GM18511 (cell line): ENCODE measurements around the gene DDX54.

Source experiments
- ATAC-seq: cut with Tn5 transposase; IDR thresholded peaks from one replicate; pipeline ENCODE4 v1.9.1; 2021; ENCODE audit warnings: mild to moderate bottlenecking, moderate library complexity; ENCODE audit not compliant: unreplicated experiment

Gene DDX54

GRCh38 chr12:113191227-113191626 is 5.9 kb upstream of the DDX54 start:
- ATAC-seq: no peak

- no peak for ATAC-seq
These were observed 5.5 kb upstream of the DDX54 start for GRCh38 chr12:113190761-113191160.

- ATAC-seq: no peak
These were observed 4.1 kb upstream of the DDX54 start for GRCh38 chr12:113189361-113189760.

GRCh38 chr12:113186666-113187325 is 1.5 kb upstream of the DDX54 start:
- ATAC-seq: no peak

GRCh38 chr12:113186033-113186365 is 721 bp upstream of the DDX54 start:
- ATAC-seq: no peak

GRCh38 chr12:113184900-113185179 is 438 bp downstream of the DDX54 start:
- peak; percentile 81 for ATAC-seq

GRCh38 chr12:113184098-113184899 is 979 bp downstream of the DDX54 start:
- ATAC-seq: peak; percentile 62

- no peak for ATAC-seq
These were observed 2.2 kb downstream of the DDX54 start for GRCh38 chr12:113183030-113183589.

GRCh38 chr12:113181975-113182374 is 3.3 kb downstream of the DDX54 start:
- no peak for ATAC-seq

- no peak for ATAC-seq
These were observed 4.9 kb downstream of the DDX54 start for GRCh38 chr12:113180333-113180732.

- no peak for ATAC-seq
These were observed 6.3 kb downstream of the DDX54 start for GRCh38 chr12:113179023-113179422.

GRCh38 chr12:113174461-113175384 is 10.6 kb downstream of the DDX54 start:
- no peak for ATAC-seq

GRCh38 chr12:113173081-113173698 is 12.1 kb downstream of the DDX54 start:
- peak; percentile 84 for ATAC-seq

GRCh38 chr12:113172185-113172584 is 13.1 kb downstream of the DDX54 start:
- no peak for ATAC-seq

- no peak for ATAC-seq
These were observed 13.7 kb downstream of the DDX54 start for GRCh38 chr12:113171543-113171942.

GRCh38 chr12:113170926-113171325 is 14.4 kb downstream of the DDX54 start:
- ATAC-seq: no peak

GRCh38 chr12:113170457-113170856 is 14.8 kb downstream of the DDX54 start:
- no peak for ATAC-seq

- no peak for ATAC-seq
These were observed 15.6 kb downstream of the DDX54 start for GRCh38 chr12:113169697-113170096.

GRCh38 chr12:113167868-113168267 is 17.4 kb downstream of the DDX54 start:
- no peak for ATAC-seq

GRCh38 chr12:113165521-113166450 is 19.5 kb downstream of the DDX54 start:
- ATAC-seq: no peak
